PC-9 (cell line): ENCODE measurements around the gene PAX7. TPM values are rescaled to one million over a fixed set of nuclear protein-coding genes. Genes with fewer than 3 reads are reported as not detected.
"Not testable (repeated sequence)": the region's sequence is repeated elsewhere in the genome, so short reads cannot be mapped to it uniquely, and the experiment has no call there.

ENCODE experiments used
- BruUV-seq: library from RNA; stranded (reverse); fragments of 400-500 nt; replicated peaks from 2 replicates; lab custom pipeline; 2021; lab: Mats Ljungman, UMichigan
- CTCF ChIA-PET: fragments of 300-600 bp; sonication (Branson Sonifier 250); formaldehyde crosslinking; loops from one replicate; lab custom pipeline; 2022; ENCODE audit warnings: antibody characterized with exemption; lab: Charles Lee
- POLR2A ChIA-PET: fragments of 300-600 bp; sonication (Branson Sonifier 250); formaldehyde crosslinking; loops from one replicate; lab custom pipeline; 2022; ENCODE audit warnings: antibody characterized with exemption; ENCODE audit not compliant: unreplicated experiment; lab: Charles Lee
- DNase-seq, 2 experiments: peaks; one replicate each; pipeline versions ENCODE4 v3.0.0 to v3.0.0-alpha.2; 2015 to 2022; ENCODE audit warnings: mixed read lengths in 1 of 2
- H2AFZ ChIP-seq: fragments of 200-600 bp; sonication (generic); 2 replicates; pipeline ENCODE4 v1.8.1; 2017; ENCODE audit warnings: antibody characterized with exemption
- H3F3A ChIP-seq: fragments of 200-600 bp; sonication (generic); 2 replicates; pipeline ENCODE4 v1.8.1; 2017; ENCODE audit warnings: antibody characterized with exemption, mild to moderate bottlenecking, low read depth; ENCODE audit not compliant: insufficient read depth
- H3K27ac ChIP-seq: fragments of 200-600 bp; sonication (generic); 2 replicates; pipeline ENCODE4 v1.6.1; 2016; ENCODE audit warnings: mixed run types
- H3K27me3 ChIP-seq: fragments of 200-600 bp; sonication (generic); 2 replicates; pipeline ENCODE4 v1.6.1; 2016; ENCODE audit warnings: low read depth, mixed run types; ENCODE audit not compliant: insufficient read depth
- H3K36me3 ChIP-seq: fragments of 200-600 bp; sonication (generic); 2 replicates; pipeline ENCODE4 v1.6.1; 2016; ENCODE audit warnings: low read depth, mixed run types
- H3K4me1 ChIP-seq: fragments of 200-600 bp; sonication (generic); replicated peaks from 2 replicates; pipeline ENCODE4 v1.6.1; 2016; ENCODE audit warnings: mixed run types; ENCODE audit not compliant: insufficient read depth
- H3K4me2 ChIP-seq: fragments of 200-600 bp; sonication (generic); 2 replicates; pipeline ENCODE4 v1.6.1; 2017; ENCODE audit warnings: mixed run types
- H3K4me3 ChIP-seq: fragments of 200-600 bp; sonication (generic); 2 replicates; pipeline ENCODE4 v1.6.1; 2016; ENCODE audit warnings: mixed run types
- H3K79me2 ChIP-seq: fragments of 200-600 bp; sonication (generic); 2 replicates; pipeline ENCODE4 v1.6.1; 2017; ENCODE audit warnings: low read depth, mixed run types
- H3K9me2 ChIP-seq: fragments of 200-600 bp; sonication (generic); 2 replicates; pipeline ENCODE4 v1.8.1; 2017; ENCODE audit warnings: mild to moderate bottlenecking; ENCODE audit not compliant: insufficient read depth
- H3K9me3 ChIP-seq: fragments of 200-600 bp; sonication (generic); 2 replicates; pipeline ENCODE4 v1.8.1; 2016; ENCODE audit warnings: low read depth; ENCODE audit not compliant: insufficient read depth
- H4K20me1 ChIP-seq: fragments of 200-600 bp; sonication (generic); 2 replicates; pipeline ENCODE4 v1.8.1; 2017; ENCODE audit not compliant: insufficient read depth
- EZH2 ChIP-seq: fragments of 200-600 bp; sonication (generic); IDR thresholded peaks from 2 replicates; pipeline ENCODE4 v1.8.0; 2017; ENCODE audit warnings: antibody characterized with exemption, low read depth
- intact Hi-C: fragments of 100-400 bp; cut with micrococcal nuclease; formaldehyde crosslinking; loops from one replicate; pipeline ENCODE4 v1.10.0; 2022; ENCODE audit not compliant: unreplicated experiment
- total RNA-seq: library from RNA; stranded (reverse); gene quantifications from 2 replicates; pipeline ENCODE4 v1.2.3, GENCODE V29; 2021
- TF ChIP-seq, protein P1 (sequence below): fragments of 200-600 bp; sonication (generic); conservative IDR thresholded peaks from 2 replicates; pipeline ENCODE4 v1.6.1; 2017; ENCODE audit warnings: mixed run types, antibody characterized with exemption, mild to moderate bottlenecking, moderate library complexity

Gene PAX7
- total RNA-seq, 1 experiment from 2014 or later = not detected

DNA sequence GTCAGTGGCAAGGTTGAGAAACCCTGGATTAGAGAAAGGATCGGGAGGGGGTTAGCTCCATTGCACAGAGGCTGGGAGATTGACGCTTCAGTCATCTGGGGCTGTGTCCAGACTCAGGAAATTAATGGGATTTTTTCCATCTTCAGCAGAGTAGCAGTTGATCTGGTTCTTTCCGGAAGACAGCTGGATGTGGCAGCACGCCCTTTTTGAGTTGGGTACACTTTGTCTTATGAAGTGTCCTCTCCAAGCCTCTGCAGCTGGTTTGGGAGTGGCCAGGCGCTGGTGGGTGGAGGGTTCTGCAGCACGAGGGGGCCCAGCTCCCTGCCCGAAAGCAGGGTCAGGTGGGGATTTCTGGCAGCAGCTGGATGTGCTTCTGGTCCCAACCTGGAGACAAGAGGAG, 133.7 kb downstream of the PAX7 start:
- no peak overlapping the region for H3K27ac ChIP-seq
- intact Hi-C loops = no loop called here
- no TSS peak for BruUV-seq

DNA sequence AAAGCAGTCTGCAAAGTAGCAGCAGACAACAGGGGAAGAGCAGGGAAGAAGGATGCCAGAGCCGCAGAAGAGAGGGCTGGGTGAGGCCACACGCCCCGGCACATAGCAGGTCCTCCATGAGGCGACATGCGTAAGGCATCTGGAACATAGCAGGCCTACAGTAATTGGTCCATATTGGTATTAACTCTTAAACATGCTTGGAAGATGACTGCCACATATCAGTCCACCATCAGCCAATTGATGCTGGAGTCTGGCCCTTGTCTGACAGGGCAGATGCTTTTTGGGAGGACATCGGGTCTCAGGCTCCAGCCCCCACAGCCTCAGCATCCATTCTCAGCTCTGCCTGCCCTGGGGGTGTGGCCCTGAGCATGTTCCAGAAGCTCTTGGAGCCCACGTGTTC, 135.1 kb downstream of the PAX7 start:
- Histone ChIP-seq H3K4me1 (no peaks in the 10 kb centered on the region), H2AFZ (no peak overlapping the region), H3K9me2 (no peaks in the 10 kb centered on the region), H3K4me3 (no peak overlapping the region), H3K79me2 (no peaks in the 10 kb centered on the region), H3K36me3 (no peaks in the 10 kb centered on the region), H3K27me3 (peaks cover 100% of the 10 kb centered on the region), H3K27ac (no peak overlapping the region), H3K9me3 (no peaks in the 10 kb centered on the region), H3F3A (no peaks in the 10 kb centered on the region), H4K20me1 (no peaks in the 10 kb centered on the region), H3K4me2 (no peak overlapping the region)
- DNase-seq = no peak
- BruUV-seq = no TSS peak
- POLR2A ChIA-PET = no interaction called here
- TF ChIP-seq EZH2 = no peak
- TF ChIP-seq, protein P1, sequence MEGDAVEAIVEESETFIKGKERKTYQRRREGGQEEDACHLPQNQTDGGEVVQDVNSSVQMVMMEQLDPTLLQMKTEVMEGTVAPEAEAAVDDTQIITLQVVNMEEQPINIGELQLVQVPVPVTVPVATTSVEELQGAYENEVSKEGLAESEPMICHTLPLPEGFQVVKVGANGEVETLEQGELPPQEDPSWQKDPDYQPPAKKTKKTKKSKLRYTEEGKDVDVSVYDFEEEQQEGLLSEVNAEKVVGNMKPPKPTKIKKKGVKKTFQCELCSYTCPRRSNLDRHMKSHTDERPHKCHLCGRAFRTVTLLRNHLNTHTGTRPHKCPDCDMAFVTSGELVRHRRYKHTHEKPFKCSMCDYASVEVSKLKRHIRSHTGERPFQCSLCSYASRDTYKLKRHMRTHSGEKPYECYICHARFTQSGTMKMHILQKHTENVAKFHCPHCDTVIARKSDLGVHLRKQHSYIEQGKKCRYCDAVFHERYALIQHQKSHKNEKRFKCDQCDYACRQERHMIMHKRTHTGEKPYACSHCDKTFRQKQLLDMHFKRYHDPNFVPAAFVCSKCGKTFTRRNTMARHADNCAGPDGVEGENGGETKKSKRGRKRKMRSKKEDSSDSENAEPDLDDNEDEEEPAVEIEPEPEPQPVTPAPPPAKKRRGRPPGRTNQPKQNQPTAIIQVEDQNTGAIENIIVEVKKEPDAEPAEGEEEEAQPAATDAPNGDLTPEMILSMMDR = no peak
- CTCF ChIA-PET = no interaction called here
- intact Hi-C loops = no loop called here

More for the DNA sequence above, 133.7 kb downstream of the PAX7 start:
- H3K9me2 ChIP-seq = no peaks in the 10 kb centered on the region
- POLR2A ChIA-PET = interaction anchor here (0.5 kb wide), 1 partner anchor 40 kb away, joined by 4 read pairs; no protein-coding TSS in a partner anchor
- no peaks in the 10 kb centered on the region for H3K79me2 ChIP-seq
- no peaks in the 10 kb centered on the region for H4K20me1 ChIP-seq
- H3K4me3 ChIP-seq = no peak overlapping the region
- no peaks in the 10 kb centered on the region for H3K4me1 ChIP-seq
- H3K9me3 ChIP-seq = no peaks in the 10 kb centered on the region
- no peak overlapping the region for H3K4me2 ChIP-seq
- CTCF ChIA-PET = no interaction called here
- peaks cover 97% of the 10 kb centered on the region for H3K27me3 ChIP-seq
- no peak for DNase-seq
- H3F3A ChIP-seq = no peaks in the 10 kb centered on the region
- no peak for TF ChIP-seq EZH2
- TF ChIP-seq, protein P1 = no peak
- H2AFZ ChIP-seq = no peak overlapping the region
- H3K36me3 ChIP-seq = no peaks in the 10 kb centered on the region

DNA sequence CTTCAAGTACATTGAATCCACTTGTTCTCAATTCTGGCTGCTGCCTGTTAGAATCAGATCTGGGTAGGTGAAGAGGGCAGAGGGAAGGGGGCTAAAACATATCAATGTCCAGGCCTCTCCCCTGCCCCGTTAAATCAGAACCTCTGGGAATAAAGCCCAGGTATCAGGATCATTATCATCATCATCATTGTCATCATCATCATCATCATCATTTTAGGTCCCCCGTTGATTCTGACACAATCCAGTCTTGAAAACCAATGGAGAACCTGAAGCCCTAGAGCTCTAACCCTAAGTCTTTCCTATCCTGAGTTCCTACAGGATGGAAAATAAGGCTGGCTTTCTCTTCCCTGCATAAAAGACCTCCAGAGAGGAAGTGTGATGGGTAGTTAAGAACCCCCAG, 135.7 kb downstream of the PAX7 start:
- Histone ChIP-seq H3K4me1 (no peaks in the 10 kb centered on the region), H3K4me3 (no peak overlapping the region), H3K4me2 (no peak overlapping the region), H3K79me2 (no peaks in the 10 kb centered on the region), H2AFZ (no peak overlapping the region), H3K9me3 (no peaks in the 10 kb centered on the region), H4K20me1 (no peaks in the 10 kb centered on the region), H3K9me2 (no peaks in the 10 kb centered on the region), H3F3A (no peaks in the 10 kb centered on the region), H3K36me3 (no peaks in the 10 kb centered on the region), H3K27ac (no peak overlapping the region), H3K27me3 (peaks cover 100% of the 10 kb centered on the region)
- ChIA-PET CTCF (no interaction called here), POLR2A (no interaction called here)
- intact Hi-C loops = no loop called here
- no TSS peak for BruUV-seq
- no peak for DNase-seq
- TF ChIP-seq, protein P1 = no peak
- no peak for TF ChIP-seq EZH2

DNA sequence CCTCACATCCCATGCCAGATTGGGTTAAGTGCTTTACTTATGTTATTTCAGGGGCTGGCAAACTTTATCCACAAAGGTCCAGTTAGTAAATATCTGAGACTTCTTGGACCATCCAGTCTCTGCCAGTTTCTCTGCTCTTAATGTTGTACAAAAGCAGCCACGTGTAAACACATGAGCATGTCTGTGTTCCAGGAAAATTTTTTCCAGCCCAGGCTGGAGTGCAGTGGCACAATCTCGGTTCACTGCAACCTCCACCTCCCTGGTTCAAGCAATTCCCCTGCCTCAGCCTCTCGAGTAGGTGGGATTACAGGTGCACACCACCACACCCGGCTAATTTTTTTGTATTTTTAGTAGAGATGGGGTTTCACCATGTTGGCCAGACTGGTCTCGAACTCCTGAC, 136.9 kb downstream of the PAX7 start:
- peaks cover 97% of the 10 kb centered on the region for H3K27me3 ChIP-seq
- DNase-seq, H3K27ac ChIP-seq, H4K20me1 ChIP-seq, H3K9me2 ChIP-seq, H3F3A ChIP-seq, POLR2A ChIA-PET, BruUV-seq, H3K4me3 ChIP-seq, H3K79me2 ChIP-seq, H3K4me1 ChIP-seq, H3K36me3 ChIP-seq, H3K4me2 ChIP-seq, CTCF ChIA-PET, H3K9me3 ChIP-seq, intact Hi-C loops, H2AFZ ChIP-seq: not testable (repeated sequence)
